HCT116 (cell line): ENCODE data around the gene CRNN. TPM values are rescaled to one million over a fixed set of nuclear protein-coding genes. Genes with fewer than 3 reads are reported as not detected.

Experiments
- ATAC-seq: fragments of 200-7000 bp; cut with Tn5 transposase; 2 replicates; pipeline ENCODE4 v1.9.1; 2020; ENCODE audit warnings: mild to moderate bottlenecking, moderate library complexity
- BruUV-seq: library from RNA; stranded (reverse); fragments of 400-500 nt; replicated peaks from 2 replicates; lab custom pipeline; 2021; lab: Mats Ljungman, UMichigan
- CTCF ChIA-PET: fragments of 300-600 bp; sonication (Branson Sonifier 250); formaldehyde crosslinking; loops from one replicate; lab custom pipeline; 2021; ENCODE audit warnings: antibody characterized with exemption; lab: Charles Lee
- POLR2A ChIA-PET: fragments of 300-600, 350-600 bp; sonication (Branson Sonifier 250); formaldehyde crosslinking; loops from one replicate; lab custom pipeline; 2021; ENCODE audit warnings: antibody characterized with exemption; lab: Charles Lee
- RAD21 ChIA-PET, 2 experiments: fragments of 300-600 bp; sonication (Branson Sonifier 250); formaldehyde crosslinking; loops; one replicate each; lab custom pipeline; 2023; ENCODE audit warnings: low total read pairs in 2 of 2; ENCODE audit not compliant: uncharacterized antibody in 2 of 2, unreplicated experiment in 2 of 2, low non-redundant PET in 1 of 2; lab: Charles Lee
- DNase-seq: peaks from one replicate; pipeline ENCODE4 v3.0.0-alpha.2; 2010; ENCODE audit warnings: low read depth, low spot score
- H2AFZ ChIP-seq: fragments of 200-600 bp; shearing (Covaris generic), sonication (generic); 2 replicates; pipeline ENCODE4 v1.6.1; 2017; ENCODE audit warnings: low read depth, mixed run types, mixed read lengths, antibody characterized with exemption, low read length; ENCODE audit not compliant: poor library complexity, severe bottlenecking
- H3K27ac ChIP-seq: 2 replicates; pipeline ENCODE4 v1.5.1; 2012; ENCODE audit warnings: low read depth, low read length
- H3K27me3 ChIP-seq: fragments of 200-600 bp; sonication (generic); 2 replicates; pipeline ENCODE4 v1.6.1; 2016; ENCODE audit warnings: mixed run types, low read length, mixed read lengths; ENCODE audit not compliant: insufficient read depth
- H3K36me3 ChIP-seq, 2 experiments: fragments of 200-500 bp in 1 of 2; fragments of 200-600 bp in 1 of 2; sonication (Bioruptor generic) in 1 of 2; sonication (generic) in 1 of 2; 2 replicates each; pipeline versions ENCODE4 v1.5.1 to v1.6.1; 2014 to 2016; ENCODE audit warnings: low read length in 2 of 2, inconsistent platforms in 1 of 2, mixed read lengths in 1 of 2, mixed run types in 1 of 2; ENCODE audit not compliant: insufficient read depth in 2 of 2, control insufficient read depth in 1 of 2
- H3K4me1 ChIP-seq, 2 experiments: fragments of 200-600 bp in 1 of 2; sonication (generic) in 1 of 2; 2 replicates each; pipeline versions ENCODE4 v1.5.1 to v1.6.1; 2012 to 2017; ENCODE audit warnings: low read length in 2 of 2, inconsistent platforms in 1 of 2, mild to moderate bottlenecking in 1 of 2, mixed read lengths in 1 of 2, mixed run types in 1 of 2, moderate library complexity in 1 of 2; ENCODE audit not compliant: insufficient read depth in 2 of 2, control insufficient read depth in 1 of 2
- H3K4me2 ChIP-seq: fragments of 200-600 bp; sonication (generic); 2 replicates; pipeline ENCODE4 v1.6.1; 2017; ENCODE audit warnings: mixed run types, low read length, mixed read lengths
- H3K4me3 ChIP-seq, 2 experiments: fragments of 200-600 bp in 1 of 2; sonication (generic) in 1 of 2; replicated peaks in 1 of 2; 2 replicates each; pipeline ENCODE4 v1.5.1; 2011 to 2016; ENCODE audit warnings: low read length in 2 of 2, control low read depth in 1 of 2, low read depth in 1 of 2, mild to moderate bottlenecking in 1 of 2, mixed read lengths in 1 of 2, mixed run types in 1 of 2
- H3K79me2 ChIP-seq: fragments of 200-600 bp; sonication (generic); 2 replicates; pipeline ENCODE4 v1.6.1; 2017; ENCODE audit warnings: mild to moderate bottlenecking, mixed run types, low read length, moderate library complexity, mixed read lengths; ENCODE audit not compliant: insufficient read depth
- H3K9ac ChIP-seq: fragments of 200-600 bp; sonication (generic); 2 replicates; pipeline ENCODE4 v1.6.1; 2016; ENCODE audit warnings: low read length, mixed read lengths
- H3K9me2 ChIP-seq: fragments of 200-600 bp; sonication (generic), shearing (Covaris generic); 2 replicates; pipeline ENCODE4 v1.6.1; 2017; ENCODE audit warnings: mixed run types, mild to moderate bottlenecking, moderate library complexity; ENCODE audit not compliant: insufficient read depth
- H3K9me3 ChIP-seq, 2 experiments: fragments of 200-500 bp in 1 of 2; fragments of 200-600 bp in 1 of 2; sonication (Bioruptor generic) in 1 of 2; sonication (generic) in 1 of 2; 2 replicates each; pipeline ENCODE4 v1.6.1; 2014 to 2017; ENCODE audit warnings: low read length in 2 of 2, mixed read lengths in 2 of 2, inconsistent platforms in 1 of 2, low read depth in 1 of 2, mild to moderate bottlenecking in 1 of 2, mixed run types in 1 of 2, moderate library complexity in 1 of 2; ENCODE audit not compliant: control insufficient read depth in 1 of 2, insufficient read depth in 1 of 2
- H4K20me1 ChIP-seq: fragments of 200-600 bp; sonication (generic), shearing (Covaris generic); 2 replicates; pipeline ENCODE4 v1.6.1; 2017; ENCODE audit warnings: mixed run types, mild to moderate bottlenecking, moderate library complexity; ENCODE audit not compliant: insufficient read depth
- CBX3 ChIP-seq: IDR thresholded peaks from 2 replicates; pipeline ENCODE4 v1.6.1; 2012; ENCODE audit warnings: low read depth
- CTCF ChIP-seq, 3 experiments: fragments of 200-600 bp in 1 of 3; sonication (generic) in 1 of 3; IDR thresholded peaks in 2 of 3; conservative IDR thresholded peaks in 1 of 3; 2 replicates each; pipeline ENCODE4 v1.5.1; 2012 to 2017; ENCODE audit warnings: low read depth in 2 of 3, low read length in 2 of 3, antibody characterized with exemption in 1 of 3, borderline replicate concordance in 1 of 3, control low read depth in 1 of 3, mild to moderate bottlenecking in 1 of 3, mixed read lengths in 1 of 3, mixed run types in 1 of 3, moderate library complexity in 1 of 3; ENCODE audit not compliant: insufficient read depth in 1 of 3
- EGR1 ChIP-seq: IDR thresholded peaks from 2 replicates; pipeline ENCODE4 v1.6.1; 2012; ENCODE audit warnings: low read depth
- EZH2phosphoT487 ChIP-seq: fragments of 200-600 bp; IDR thresholded peaks from 2 replicates; pipeline ENCODE4 v1.6.1; 2018; ENCODE audit warnings: antibody characterized with exemption, borderline replicate concordance
- FOSL1 ChIP-seq: IDR thresholded peaks from 2 replicates; pipeline ENCODE4 v1.6.1; 2012; ENCODE audit warnings: low read depth
- JUND ChIP-seq: IDR thresholded peaks from 2 replicates; pipeline ENCODE4 v1.6.1; 2012
- POLR2A ChIP-seq: IDR thresholded peaks from 2 replicates; pipeline ENCODE4 v1.7.0; 2011; ENCODE audit warnings: borderline replicate concordance; ENCODE audit not compliant: insufficient read depth, insufficient read length; ENCODE audit errors: extremely low read depth
- RAD21 ChIP-seq: IDR thresholded peaks from 2 replicates; pipeline ENCODE4 v1.6.1; 2012; ENCODE audit warnings: low read depth, mild to moderate bottlenecking
- SIN3A ChIP-seq: IDR thresholded peaks from 2 replicates; pipeline ENCODE4 v1.6.1; 2012; ENCODE audit warnings: low read depth
- SP1 ChIP-seq: IDR thresholded peaks from 2 replicates; pipeline ENCODE4 v1.6.1; 2012; ENCODE audit warnings: low read depth
- SRF ChIP-seq: IDR thresholded peaks from 2 replicates; pipeline ENCODE4 v1.6.1; 2012; ENCODE audit warnings: low read depth
- YY1 ChIP-seq: IDR thresholded peaks from 2 replicates; pipeline ENCODE4 v1.6.1; 2011; ENCODE audit warnings: low read length, low read depth, moderate library complexity, mild to moderate bottlenecking; ENCODE audit not compliant: insufficient replicate concordance; ENCODE audit errors: extremely low read depth
- ZFX ChIP-seq: fragments of 450-650 bp; IDR thresholded peaks from 2 replicates; pipeline ENCODE4 v1.6.1; 2017
- ZNF274 ChIP-seq: fragments of 200-500 bp; sonication (Bioruptor generic); IDR thresholded peaks from 2 replicates; pipeline ENCODE4 v1.6.1; 2014; ENCODE audit warnings: mild to moderate bottlenecking, low read depth, low read length, inconsistent platforms
- intact Hi-C: fragments of 100-400 bp; cut with micrococcal nuclease; formaldehyde crosslinking; loops from 2 replicates; pipeline ENCODE4 v1.10.0; 2022
- total RNA-seq: library from RNA; stranded (reverse); gene quantifications from one replicate; pipeline ENCODE4 v1.2.1, GENCODE V29; 2021; ENCODE audit not compliant: unreplicated experiment
- TF ChIP-seq, protein P1 (sequence below): IDR thresholded peaks from 2 replicates; pipeline ENCODE4 v1.6.1; 2011; ENCODE audit warnings: mild to moderate bottlenecking, low read length, moderate library complexity; ENCODE audit not compliant: insufficient replicate concordance; ENCODE audit errors: extremely low read depth
- TF ChIP-seq, protein P2 (sequence below): IDR thresholded peaks from 2 replicates; pipeline ENCODE4 v1.6.1; 2012; ENCODE audit warnings: low read depth

Gene CRNN
- total RNA-seq, 1 experiment from 2014 or later, result not detected

GRCh38 chr1:152415454-152416227 lies 1.6 kb upstream of the CRNN start:
- CTCF ChIA-PET, result interaction anchor here (1.0 kb wide), 1 partner anchor 17 kb away, joined by 3 read pairs; no protein-coding TSS in a partner anchor
- no peak overlapping the region for H3K4me2 ChIP-seq
- H4K20me1 ChIP-seq, result no peaks in the 10 kb centered on the region
- H3K79me2 ChIP-seq, result no peaks in the 10 kb centered on the region
- no peaks in the 10 kb centered on the region for H3K9me2 ChIP-seq
- DNase-seq, result no peak
- peaks cover 19% of the 10 kb centered on the region; the same call in 1 of the 2 replicates for H3K27me3 ChIP-seq
- H3K4me3 ChIP-seq, result no peak overlapping the region
- no peak overlapping the region for H2AFZ ChIP-seq
- intact Hi-C loops, result no loop called here
- H3K9me3 ChIP-seq, result no peaks in the 10 kb centered on the region
- TF ChIP-seq RAD21 (no peak), EGR1 (no peak), SRF (no peak), YY1 (no peak), CBX3 (no peak), ZNF274 (no peak), SIN3A (no peak), ZFX (no peak), FOSL1 (no peak), POLR2A (no peak), CTCF (IDR thresholded peaks at IDR 0.05 in 2 of 3, conservative IDR thresholded peaks at IDR 0.05 in 1 of 3; ENCODE audit: borderline replicate concordance in 1 of 3, insufficient read depth in 1 of 3, low read depth in 2 of 3, low read length in 2 of 3) (no peak), SP1 (no peak), EZH2phosphoT487 (no peak), JUND (no peak)
- TF ChIP-seq, protein P1, sequence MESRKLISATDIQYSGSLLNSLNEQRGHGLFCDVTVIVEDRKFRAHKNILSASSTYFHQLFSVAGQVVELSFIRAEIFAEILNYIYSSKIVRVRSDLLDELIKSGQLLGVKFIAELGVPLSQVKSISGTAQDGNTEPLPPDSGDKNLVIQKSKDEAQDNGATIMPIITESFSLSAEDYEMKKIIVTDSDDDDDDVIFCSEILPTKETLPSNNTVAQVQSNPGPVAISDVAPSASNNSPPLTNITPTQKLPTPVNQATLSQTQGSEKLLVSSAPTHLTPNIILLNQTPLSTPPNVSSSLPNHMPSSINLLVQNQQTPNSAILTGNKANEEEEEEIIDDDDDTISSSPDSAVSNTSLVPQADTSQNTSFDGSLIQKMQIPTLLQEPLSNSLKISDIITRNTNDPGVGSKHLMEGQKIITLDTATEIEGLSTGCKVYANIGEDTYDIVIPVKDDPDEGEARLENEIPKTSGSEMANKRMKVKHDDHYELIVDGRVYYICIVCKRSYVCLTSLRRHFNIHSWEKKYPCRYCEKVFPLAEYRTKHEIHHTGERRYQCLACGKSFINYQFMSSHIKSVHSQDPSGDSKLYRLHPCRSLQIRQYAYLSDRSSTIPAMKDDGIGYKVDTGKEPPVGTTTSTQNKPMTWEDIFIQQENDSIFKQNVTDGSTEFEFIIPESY, result no peak
- TF ChIP-seq, protein P2, sequence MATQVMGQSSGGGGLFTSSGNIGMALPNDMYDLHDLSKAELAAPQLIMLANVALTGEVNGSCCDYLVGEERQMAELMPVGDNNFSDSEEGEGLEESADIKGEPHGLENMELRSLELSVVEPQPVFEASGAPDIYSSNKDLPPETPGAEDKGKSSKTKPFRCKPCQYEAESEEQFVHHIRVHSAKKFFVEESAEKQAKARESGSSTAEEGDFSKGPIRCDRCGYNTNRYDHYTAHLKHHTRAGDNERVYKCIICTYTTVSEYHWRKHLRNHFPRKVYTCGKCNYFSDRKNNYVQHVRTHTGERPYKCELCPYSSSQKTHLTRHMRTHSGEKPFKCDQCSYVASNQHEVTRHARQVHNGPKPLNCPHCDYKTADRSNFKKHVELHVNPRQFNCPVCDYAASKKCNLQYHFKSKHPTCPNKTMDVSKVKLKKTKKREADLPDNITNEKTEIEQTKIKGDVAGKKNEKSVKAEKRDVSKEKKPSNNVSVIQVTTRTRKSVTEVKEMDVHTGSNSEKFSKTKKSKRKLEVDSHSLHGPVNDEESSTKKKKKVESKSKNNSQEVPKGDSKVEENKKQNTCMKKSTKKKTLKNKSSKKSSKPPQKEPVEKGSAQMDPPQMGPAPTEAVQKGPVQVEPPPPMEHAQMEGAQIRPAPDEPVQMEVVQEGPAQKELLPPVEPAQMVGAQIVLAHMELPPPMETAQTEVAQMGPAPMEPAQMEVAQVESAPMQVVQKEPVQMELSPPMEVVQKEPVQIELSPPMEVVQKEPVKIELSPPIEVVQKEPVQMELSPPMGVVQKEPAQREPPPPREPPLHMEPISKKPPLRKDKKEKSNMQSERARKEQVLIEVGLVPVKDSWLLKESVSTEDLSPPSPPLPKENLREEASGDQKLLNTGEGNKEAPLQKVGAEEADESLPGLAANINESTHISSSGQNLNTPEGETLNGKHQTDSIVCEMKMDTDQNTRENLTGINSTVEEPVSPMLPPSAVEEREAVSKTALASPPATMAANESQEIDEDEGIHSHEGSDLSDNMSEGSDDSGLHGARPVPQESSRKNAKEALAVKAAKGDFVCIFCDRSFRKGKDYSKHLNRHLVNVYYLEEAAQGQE, result no peak
- H3K4me1 ChIP-seq, result no peaks in the 10 kb centered on the region
- no TSS peak for BruUV-seq
- POLR2A ChIA-PET, result no interaction called here
- RAD21 ChIA-PET, result no interaction called here
- H3K9ac ChIP-seq, result no peak overlapping the region
- ATAC-seq, result no peak
- no peak overlapping the region for H3K27ac ChIP-seq
- H3K36me3 ChIP-seq, result no peaks in the 10 kb centered on the region
